ENCODE measurements around the gene PTPRM. TPM values are rescaled to one million over a fixed set of nuclear protein-coding genes. Genes with fewer than 3 reads are reported as not detected.

The PTPRM gene
- total and polyA plus RNA-seq, 12 donors, result 31.7 to 116 (median 61.2) TPM

DNA sequence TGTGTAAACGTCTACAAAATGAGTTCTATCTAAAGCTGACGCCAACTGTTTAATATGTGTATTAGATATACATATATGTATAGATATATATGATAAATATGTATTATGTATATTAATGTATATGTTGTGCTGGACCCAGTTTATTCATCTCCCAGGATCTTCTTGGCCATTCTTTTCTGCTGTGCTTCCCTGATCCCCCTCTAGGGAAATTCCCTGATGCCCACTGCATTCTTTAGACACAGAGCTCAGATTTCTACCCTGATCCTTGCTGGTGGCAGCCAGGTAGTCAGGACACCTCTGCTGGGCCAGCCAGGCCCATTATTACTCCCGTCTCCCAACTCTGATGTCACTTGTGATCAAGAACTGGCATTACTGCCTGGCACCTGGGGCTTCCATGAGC lies 292.0 kb downstream of the PTPRM start:
- peaks cover 0 to 3% of the 10 kb centered on the region in 2 donors for H3K4me1 ChIP-seq (replicated peaks in 1 of 2)
- 80 to 91% (median 87%) methylated on average over 2 to 3 of the region's 3 CpGs for WGBS, 4 donors

DNA sequence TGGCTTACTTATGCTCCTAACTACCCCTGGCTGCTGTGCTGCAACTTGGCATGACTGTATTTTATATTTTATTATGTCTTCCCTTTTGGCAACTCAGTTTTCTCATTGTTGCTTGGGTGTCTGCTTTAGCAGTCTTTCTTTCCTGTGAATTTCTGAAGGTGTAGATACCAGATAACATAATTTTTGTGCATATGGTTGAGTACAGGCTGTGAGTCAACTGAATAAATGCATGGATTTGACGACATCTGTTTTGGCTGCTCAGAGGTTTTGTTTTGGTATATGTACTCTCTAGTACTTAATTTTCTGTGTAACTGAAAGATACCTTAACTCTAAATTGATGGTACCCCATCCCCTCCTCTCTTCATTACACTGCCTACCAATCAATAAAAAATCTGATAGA lies 303.1 kb downstream of the PTPRM start:
- Histone ChIP-seq H3K9me3 (replicated peaks in 1 of 3) (no peaks in the 10 kb centered on the region), H3K27ac (no peak overlapping the region), H3K4me1 (replicated peaks in 1 of 2) (peaks cover 0 to 14% of the 10 kb centered on the region in 2 donors), H3K36me3 (replicated peaks in 1 of 2) (no peaks in the 10 kb centered on the region), H3K4me3 (no peak overlapping the region), H3K27me3 (no peaks in the 10 kb centered on the region)
- TF ChIP-seq, protein P1, sequence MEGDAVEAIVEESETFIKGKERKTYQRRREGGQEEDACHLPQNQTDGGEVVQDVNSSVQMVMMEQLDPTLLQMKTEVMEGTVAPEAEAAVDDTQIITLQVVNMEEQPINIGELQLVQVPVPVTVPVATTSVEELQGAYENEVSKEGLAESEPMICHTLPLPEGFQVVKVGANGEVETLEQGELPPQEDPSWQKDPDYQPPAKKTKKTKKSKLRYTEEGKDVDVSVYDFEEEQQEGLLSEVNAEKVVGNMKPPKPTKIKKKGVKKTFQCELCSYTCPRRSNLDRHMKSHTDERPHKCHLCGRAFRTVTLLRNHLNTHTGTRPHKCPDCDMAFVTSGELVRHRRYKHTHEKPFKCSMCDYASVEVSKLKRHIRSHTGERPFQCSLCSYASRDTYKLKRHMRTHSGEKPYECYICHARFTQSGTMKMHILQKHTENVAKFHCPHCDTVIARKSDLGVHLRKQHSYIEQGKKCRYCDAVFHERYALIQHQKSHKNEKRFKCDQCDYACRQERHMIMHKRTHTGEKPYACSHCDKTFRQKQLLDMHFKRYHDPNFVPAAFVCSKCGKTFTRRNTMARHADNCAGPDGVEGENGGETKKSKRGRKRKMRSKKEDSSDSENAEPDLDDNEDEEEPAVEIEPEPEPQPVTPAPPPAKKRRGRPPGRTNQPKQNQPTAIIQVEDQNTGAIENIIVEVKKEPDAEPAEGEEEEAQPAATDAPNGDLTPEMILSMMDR (IDR thresholded peaks at IDR 0.05), result no peak
- no peak for TF ChIP-seq POLR2A (IDR thresholded peaks at IDR 0.05)
- 83 to 95% (median 92%) methylated on average over 1 of the region's 1 CpG for WGBS, 4 donors
- intact Hi-C loops (cut with DNase I), result loop anchor here in 1 of 2 donors (10.0 kb wide), 1 partner anchor 125 kb away; no protein-coding TSS in a partner anchor
- DNase-seq, result no peak

More for the DNA sequence above, 292.0 kb downstream of the PTPRM start:
- TF ChIP-seq, protein P1 (IDR thresholded peaks at IDR 0.05), result no peak
- TF ChIP-seq POLR2A (IDR thresholded peaks at IDR 0.05), result no peak
- intact Hi-C loops (cut with DNase I), result no loop called here
- Histone ChIP-seq H3K9me3 (replicated peaks in 1 of 3) (no peaks in the 10 kb centered on the region), H3K4me3 (no peak overlapping the region), H3K27ac (no peak overlapping the region), H3K27me3 (no peaks in the 10 kb centered on the region), H3K36me3 (replicated peaks in 1 of 2) (no peaks in the 10 kb centered on the region)
- no peak for DNase-seq

- TF ChIP-seq POLR2A (IDR thresholded peaks at IDR 0.05), result no peak
- TF ChIP-seq, protein P1 (IDR thresholded peaks at IDR 0.05), result no peak
- Histone ChIP-seq H3K36me3 (replicated peaks in 1 of 2) (no peaks in the 10 kb centered on the region), H3K27ac (no peak overlapping the region)
Measured at GRCh38 chr18:7870855-7871254, 303.7 kb downstream of the PTPRM start.

DNA sequence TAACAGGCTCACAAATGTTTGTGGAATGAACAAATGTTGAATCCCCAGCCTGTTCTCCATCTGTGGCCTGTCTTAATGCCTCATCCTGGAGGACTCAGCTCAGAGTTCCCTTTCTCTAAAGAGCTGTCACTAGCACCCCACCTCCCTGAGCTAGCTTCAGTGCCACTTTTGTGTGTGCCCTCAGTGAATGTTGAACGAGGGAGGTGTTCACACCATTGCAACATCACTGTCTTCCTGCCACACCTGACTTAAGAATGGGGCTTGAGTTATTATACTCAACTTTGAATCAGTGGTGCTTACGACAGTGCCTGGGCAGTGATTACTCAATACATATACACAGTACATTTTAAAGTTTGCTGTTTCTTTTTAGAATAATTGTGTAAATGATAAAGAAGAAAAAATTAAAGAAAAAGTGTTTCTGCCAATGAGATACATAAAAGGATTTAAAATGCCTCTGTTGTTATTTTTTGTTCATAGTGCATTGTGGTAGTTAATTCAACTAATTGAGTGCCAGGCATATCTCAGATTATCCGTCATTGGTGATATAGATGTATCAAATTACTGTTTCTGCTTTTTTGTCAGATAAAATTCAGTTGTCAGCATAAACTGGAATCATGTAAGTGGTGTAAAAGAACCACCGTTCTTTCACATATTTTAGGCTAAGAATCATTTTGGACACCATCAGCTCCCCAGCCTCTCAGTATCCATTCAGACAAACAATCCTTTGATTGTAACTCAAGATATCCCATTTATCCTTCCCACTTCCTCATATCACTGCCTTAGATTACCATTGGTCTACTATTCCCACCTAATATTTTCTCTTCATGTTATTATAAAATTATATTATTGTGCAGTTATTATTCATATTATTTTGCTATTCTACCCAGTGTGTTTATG lies 304.7 kb downstream of the PTPRM start:
- Histone ChIP-seq H3K36me3 (replicated peaks in 1 of 2) (no peaks in the 10 kb centered on the region), H3K4me3 (no peak overlapping the region), H3K27ac (no peak overlapping the region), H3K4me1 (replicated peaks in 1 of 2) (peaks cover 0 to 14% of the 10 kb centered on the region in 2 donors), H3K27me3 (no peaks in the 10 kb centered on the region), H3K9me3 (replicated peaks in 1 of 3) (no peaks in the 10 kb centered on the region)
- no peak for DNase-seq
- intact Hi-C loops (cut with DNase I), result loop anchor here in 1 of 2 donors (10.0 kb wide), 1 partner anchor 123 kb away; no protein-coding TSS in a partner anchor
- WGBS, 4 donors, result 71 to 75% (median 74%) methylated on average over 4 of the region's 4 CpGs
- TF ChIP-seq, protein P1 (IDR thresholded peaks at IDR 0.05), result no peak

More at GRCh38 chr18:7870855-7871254, 303.7 kb downstream of the PTPRM start:
- no peak for DNase-seq
- Histone ChIP-seq H3K27me3 (no peaks in the 10 kb centered on the region), H3K4me1 (replicated peaks in 1 of 2) (peaks cover 0 to 14% of the 10 kb centered on the region in 2 donors), H3K9me3 (replicated peaks in 1 of 3) (no peaks in the 10 kb centered on the region), H3K4me3 (no peak overlapping the region)
- WGBS, 4 donors, result 74 to 90% (median 81%) methylated on average over 4 of the region's 4 CpGs
- intact Hi-C loops (cut with DNase I), result loop anchor here in 1 of 2 donors (10.0 kb wide), 1 partner anchor 124 kb away; no protein-coding TSS in a partner anchor
